A549 (cell line): ENCODE data around the gene MAFB. TPM values are rescaled to one million over a fixed set of nuclear protein-coding genes. Genes with fewer than 3 reads are reported as not detected.

Source experiments
- ATAC-seq, 2 experiments: fragments of 200-7000 bp in 1 of 2; fragments of >200 bp in 1 of 2; cut with Nextera tagmentation in 1 of 2; cut with Tn5 transposase in 1 of 2; 3 replicates each; pipeline versions ENCODE4 v1.8.0 to v1.9.1; 2018 to 2020; ENCODE audit warnings: mild to moderate bottlenecking in 1 of 2, moderate library complexity in 1 of 2
- CTCF ChIA-PET: fragments of 300-600 bp; sonication (Branson Sonifier 250); formaldehyde crosslinking; extraction: SDS; loops from one replicate; lab custom pipeline; 2021; ENCODE audit warnings: antibody characterized with exemption, inconsistent platforms; lab: Yijun Ruan, JAX
- POLR2A ChIA-PET: fragments of 350-600 bp; formaldehyde crosslinking; extraction: SDS; loops from one replicate; lab custom pipeline; 2021; ENCODE audit warnings: antibody characterized with exemption, inconsistent platforms; lab: Yijun Ruan, JAX
- DNase-seq, 2 experiments: peaks; one replicate each; pipeline versions ENCODE4 v3.0.0 to v3.0.0-alpha.2; 2011 to 2016; ENCODE audit warnings: low read depth in 1 of 2, low spot score in 1 of 2
- FAIRE-seq: peaks from 2 replicates; lab custom pipeline; 2011; peaks lifted over from hg19 to GRCh38; lab: Jason Lieb, UNC
- H3K27ac ChIP-seq, 2 experiments: fragments of >200 bp; sonication (Bioruptor Twin); formaldehyde crosslinking; 3 replicates each; pipeline ENCODE4 v1.5.1; 2016 to 2017
- H3K4me1 ChIP-seq: fragments of >200 bp; sonication (Bioruptor Twin); formaldehyde crosslinking; 3 replicates; pipeline ENCODE4 v1.6.1; 2016
- H3K4me2 ChIP-seq: fragments of >200 bp; sonication (Bioruptor Twin); formaldehyde crosslinking; 3 replicates; pipeline ENCODE4 v1.6.1; 2016
- H3K4me3 ChIP-seq: fragments of >200 bp; sonication (Bioruptor Twin); formaldehyde crosslinking; 3 replicates; pipeline ENCODE4 v1.5.1; 2016
- H3K9me3 ChIP-seq: fragments of >200 bp; sonication (Bioruptor Twin); formaldehyde crosslinking; 3 replicates; pipeline ENCODE4 v1.6.1; 2016
- CBX2 ChIP-seq: fragments of 200-600 bp; sonication (generic); IDR thresholded peaks from 2 replicates; pipeline ENCODE4 v1.6.1; 2016; ENCODE audit warnings: low read depth, mild to moderate bottlenecking, borderline replicate concordance
- ESRRA ChIP-seq: fragments of 150-350 bp; IDR thresholded peaks from 2 replicates; pipeline ENCODE4 v1.6.1; 2014; ENCODE audit warnings: mild to moderate bottlenecking, low read length, borderline replicate concordance
- FOSL2 ChIP-seq, 2 experiments: fragments of 450-650 bp in 1 of 2; fragments of >200 bp in 1 of 2; sonication (Bioruptor Twin) in 1 of 2; formaldehyde crosslinking; IDR thresholded peaks; 2 replicates each; pipeline versions ENCODE4 v1.5.0 to v1.6.1; 2016 to 2020; ENCODE audit warnings: mild to moderate bottlenecking in 1 of 2, moderate library complexity in 1 of 2
- FOXS1 ChIP-seq: fragments of 250-450 bp; sonication (Bioruptor Pico); IDR thresholded peaks from 2 replicates; pipeline ENCODE4 v1.5.0; 2020; ENCODE audit warnings: mild to moderate bottlenecking, moderate library complexity
- GATA3 ChIP-seq: IDR thresholded peaks from 2 replicates; pipeline ENCODE4 v1.6.1; 2012; ENCODE audit warnings: borderline replicate concordance
- HEYL ChIP-seq: fragments of 250-450 bp; sonication (Bioruptor Pico); IDR thresholded peaks from 2 replicates; pipeline ENCODE4 v1.8.0; 2021; ENCODE audit warnings: mild to moderate bottlenecking, moderate library complexity
- HOXB5 ChIP-seq: fragments of 250-450 bp; sonication (Bioruptor Pico); IDR thresholded peaks from 2 replicates; pipeline ENCODE4 v1.5.0; 2020; ENCODE audit warnings: mild to moderate bottlenecking, moderate library complexity
- JUN ChIP-seq, 2 experiments: fragments of >200 bp; sonication (Bioruptor Twin); formaldehyde crosslinking; IDR thresholded peaks; 2 replicates in 1 of 2; 3 replicates in 1 of 2; pipeline ENCODE4 v1.6.1; 2016 to 2017
- KDM5A ChIP-seq: fragments of 200-600 bp; sonication (generic); IDR thresholded peaks from 2 replicates; pipeline ENCODE4 v1.6.1; 2016; ENCODE audit warnings: antibody characterized with exemption, mild to moderate bottlenecking
- MAZ ChIP-seq: fragments of 150-350 bp; IDR thresholded peaks from 2 replicates; pipeline ENCODE4 v1.6.1; 2014; ENCODE audit warnings: antibody characterized with exemption, low read depth, low read length, borderline replicate concordance
- MYC ChIP-seq: IDR thresholded peaks from 2 replicates; pipeline ENCODE4 v1.6.1; 2012; ENCODE audit warnings: mild to moderate bottlenecking, inconsistent platforms, low read length, improper control_type of control experiment, borderline replicate concordance
- NFE2L2 ChIP-seq: fragments of 150-350 bp; conservative IDR thresholded peaks from 2 replicates; pipeline ENCODE4 v1.6.1; 2014; ENCODE audit warnings: low read length
- POLR2A ChIP-seq: IDR thresholded peaks from 2 replicates; pipeline ENCODE4 v1.6.1; 2012; ENCODE audit warnings: mild to moderate bottlenecking, low read length
- SMC3 ChIP-seq: fragments of >200 bp; sonication (Bioruptor Twin); formaldehyde crosslinking; IDR thresholded peaks from 3 replicates; pipeline ENCODE4 v1.6.1; 2018; ENCODE audit warnings: inconsistent platforms
- SREBF2 ChIP-seq: fragments of 450-650 bp; IDR thresholded peaks from 2 replicates; pipeline ENCODE4 v1.6.1; 2014; ENCODE audit warnings: mild to moderate bottlenecking, moderate library complexity
- ZNF302 ChIP-seq: fragments of 250-450 bp; sonication (Bioruptor Pico); IDR thresholded peaks from 2 replicates; pipeline ENCODE4 v1.9.0; 2021; ENCODE audit warnings: inconsistent platforms, mild to moderate bottlenecking, moderate library complexity
- WGBS: methylation state at CpG from one replicate; pipeline ENCODE4 v1.1.6; 2017; ENCODE audit errors: missing lambda C conversion rate; 5-methylcytosine and 5-hydroxymethylcytosine counted together
- polyA plus RNA-seq, 4 experiments: library from polyadenylated mRNA; depleted of rRNA in 3 of 4; stranded (reverse); fragments of >200 nt; fragmentation: RNase III in 1 of 4; extraction: RNeasy Plus Mini Kit Qiagen cat#74134 plus additional on column Dnase treatment in 1 of 4; gene quantifications; 2 replicates in 3 of 4; 3 replicates in 1 of 4; pipeline ENCODE4 v1.2.3, GENCODE V29; 2011 to 2017
- TF ChIP-seq, protein P1 (sequence below): fragments of 250-450 bp; sonication (Bioruptor Pico); IDR thresholded peaks from 2 replicates; pipeline ENCODE4 v1.5.0; 2020; ENCODE audit warnings: low read depth, mild to moderate bottlenecking, moderate library complexity
- TF ChIP-seq, protein P2 (sequence below): fragments of 250-450 bp; sonication (Bioruptor Pico); IDR thresholded peaks from 2 replicates; pipeline ENCODE4 v1.5.0; 2021; ENCODE audit warnings: mild to moderate bottlenecking, moderate library complexity, borderline replicate concordance
- TF ChIP-seq, protein P3 (sequence below): IDR thresholded peaks from 2 replicates; pipeline ENCODE4 v1.6.1; 2012; ENCODE audit warnings: low read depth, borderline replicate concordance
- TF ChIP-seq, protein P4 (sequence below): fragments of >200 bp; sonication (Bioruptor Twin); formaldehyde crosslinking; IDR thresholded peaks from 2 replicates; pipeline ENCODE4 v1.6.1; 2016

The MAFB gene
- polyA plus RNA-seq, 2 of the 4 experiments (the other 2 are of a cell fraction), result 0.04 TPM; not detected in 1

DNA sequence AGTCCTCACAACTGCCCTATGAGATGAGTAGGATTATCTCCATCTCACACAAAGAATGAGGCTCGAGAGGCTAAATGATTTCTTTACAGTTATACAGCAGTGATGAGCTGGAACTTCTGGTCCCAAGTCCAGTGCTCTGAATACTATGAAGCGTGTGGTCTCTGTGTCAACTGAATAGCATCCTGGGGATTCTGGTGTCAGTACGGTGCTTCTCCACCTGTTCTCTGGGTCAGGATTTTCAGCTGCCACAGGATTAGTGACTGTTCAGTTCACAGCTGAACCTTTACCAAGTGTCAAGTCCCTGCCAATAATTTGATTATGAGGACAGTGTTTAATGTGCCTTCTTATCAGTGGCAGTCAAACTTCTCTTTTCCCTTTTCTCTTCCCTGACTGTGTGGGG, 5.2 kb upstream of the MAFB start:
- CTCF ChIA-PET, result interaction anchor here (0.9 to 1.0 kb wide), 2 partner anchors 10 to 268 kb away, joined by 3 to 4 read pairs; no protein-coding TSS in a partner anchor
- H3K9me3 ChIP-seq, result no peaks in the 10 kb centered on the region
- no peak overlapping the region for H3K4me3 ChIP-seq
- TF ChIP-seq NFE2L2, result no peak
- TF ChIP-seq ESRRA, result no peak
- TF ChIP-seq HEYL (CRISPR knock-in tag), result no peak
- TF ChIP-seq HOXB5, result no peak
- TF ChIP-seq FOXS1 (CRISPR knock-in tag), result no peak
- no peak for TF ChIP-seq JUN (IDR thresholded peaks at IDR 0.05)
- no peak for TF ChIP-seq FOSL2 (IDR thresholded peaks at IDR 0.05)
- no peak for TF ChIP-seq FOSL2 (CRISPR knock-in tag; IDR thresholded peaks at IDR 0.05)
- TF ChIP-seq GATA3, result no peak
- TF ChIP-seq SREBF2, result no peak
- no peak for TF ChIP-seq CBX2
- no peak for TF ChIP-seq MYC
- TF ChIP-seq, protein P1, sequence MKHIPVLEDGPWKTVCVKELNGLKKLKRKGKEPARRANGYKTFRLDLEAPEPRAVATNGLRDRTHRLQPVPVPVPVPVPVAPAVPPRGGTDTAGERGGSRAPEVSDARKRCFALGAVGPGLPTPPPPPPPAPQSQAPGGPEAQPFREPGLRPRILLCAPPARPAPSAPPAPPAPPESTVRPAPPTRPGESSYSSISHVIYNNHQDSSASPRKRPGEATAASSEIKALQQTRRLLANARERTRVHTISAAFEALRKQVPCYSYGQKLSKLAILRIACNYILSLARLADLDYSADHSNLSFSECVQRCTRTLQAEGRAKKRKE (CRISPR knock-in tag), result no peak
- no peak for TF ChIP-seq MAZ
- no peak for TF ChIP-seq POLR2A
- no peak for TF ChIP-seq KDM5A
- TF ChIP-seq, protein P2, sequence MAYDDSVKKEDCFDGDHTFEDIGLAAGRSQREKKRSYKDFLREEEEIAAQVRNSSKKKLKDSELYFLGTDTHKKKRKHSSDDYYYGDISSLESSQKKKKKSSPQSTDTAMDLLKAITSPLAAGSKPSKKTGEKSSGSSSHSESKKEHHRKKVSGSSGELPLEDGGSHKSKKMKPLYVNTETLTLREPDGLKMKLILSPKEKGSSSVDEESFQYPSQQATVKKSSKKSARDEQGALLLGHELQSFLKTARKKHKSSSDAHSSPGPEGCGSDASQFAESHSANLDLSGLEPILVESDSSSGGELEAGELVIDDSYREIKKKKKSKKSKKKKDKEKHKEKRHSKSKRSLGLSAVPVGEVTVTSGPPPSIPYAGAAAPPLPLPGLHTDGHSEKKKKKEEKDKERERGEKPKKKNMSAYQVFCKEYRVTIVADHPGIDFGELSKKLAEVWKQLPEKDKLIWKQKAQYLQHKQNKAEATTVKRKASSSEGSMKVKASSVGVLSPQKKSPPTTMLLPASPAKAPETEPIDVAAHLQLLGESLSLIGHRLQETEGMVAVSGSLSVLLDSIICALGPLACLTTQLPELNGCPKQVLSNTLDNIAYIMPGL (CRISPR knock-in tag), result no peak
- TF ChIP-seq, protein P3, sequence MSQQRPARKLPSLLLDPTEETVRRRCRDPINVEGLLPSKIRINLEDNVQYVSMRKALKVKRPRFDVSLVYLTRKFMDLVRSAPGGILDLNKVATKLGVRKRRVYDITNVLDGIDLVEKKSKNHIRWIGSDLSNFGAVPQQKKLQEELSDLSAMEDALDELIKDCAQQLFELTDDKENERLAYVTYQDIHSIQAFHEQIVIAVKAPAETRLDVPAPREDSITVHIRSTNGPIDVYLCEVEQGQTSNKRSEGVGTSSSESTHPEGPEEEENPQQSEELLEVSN, result no peak
- no peak for TF ChIP-seq SMC3
- TF ChIP-seq, protein P4, sequence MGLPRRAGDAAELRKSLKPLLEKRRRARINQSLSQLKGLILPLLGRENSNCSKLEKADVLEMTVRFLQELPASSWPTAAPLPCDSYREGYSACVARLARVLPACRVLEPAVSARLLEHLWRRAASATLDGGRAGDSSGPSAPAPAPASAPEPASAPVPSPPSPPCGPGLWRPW, result no peak
- no peak for TF ChIP-seq ZNF302 (CRISPR knock-in tag)
- H3K4me2 ChIP-seq, result no peak overlapping the region
- 4% methylated on average over 3 of the region's 3 CpGs for WGBS
- H3K27ac ChIP-seq, result no peak overlapping the region
- no peaks in the 10 kb centered on the region for H3K4me1 ChIP-seq
- DNase-seq, result no peak
- FAIRE-seq, result no peak
- POLR2A ChIA-PET, result no interaction called here
- no peak for ATAC-seq

DNA sequence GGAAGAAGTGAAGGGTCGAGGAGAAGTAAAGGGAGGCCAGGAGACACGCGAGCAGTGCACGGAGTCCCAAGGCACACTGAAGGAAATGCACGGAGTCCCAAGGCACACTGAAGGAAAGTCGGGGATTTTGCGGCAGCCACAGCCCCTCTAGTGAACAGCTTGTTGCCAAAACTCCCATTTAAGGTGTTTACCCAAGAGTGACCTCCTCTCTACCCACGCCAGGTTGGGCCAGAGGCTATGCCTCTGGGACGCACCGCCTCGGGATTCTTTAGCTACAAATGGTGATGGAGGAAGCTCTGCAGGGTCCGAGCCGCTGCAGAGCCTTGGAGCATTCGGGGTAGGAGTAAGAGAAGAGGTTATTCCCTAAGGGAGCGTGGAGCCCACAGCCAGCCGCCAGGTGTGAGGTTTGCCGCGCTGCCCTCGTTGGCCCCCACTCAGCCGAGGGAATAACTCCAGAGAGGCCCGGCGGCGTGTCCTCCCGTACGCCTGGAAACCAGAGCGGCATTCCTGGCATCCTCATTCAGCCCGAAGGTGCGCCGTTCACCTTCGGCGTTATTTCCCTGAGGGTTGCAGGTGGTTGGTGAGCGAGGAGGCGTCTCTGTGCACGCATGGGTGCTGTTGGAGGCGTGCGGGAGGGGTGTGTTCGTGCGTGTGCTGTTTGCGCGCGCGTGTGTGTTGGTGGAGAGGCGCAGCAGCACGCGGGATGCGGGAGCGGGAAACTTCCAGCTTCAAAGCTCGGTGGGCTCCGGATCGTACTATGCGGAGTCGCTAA, 3.4 kb upstream of the MAFB start:
- ATAC-seq (no peak), DNase-seq (no peak), FAIRE-seq (no peak)
- WGBS, result 56% methylated on average over 52 of the region's 52 CpGs
- Histone ChIP-seq H3K4me3 (no peak overlapping the region), H3K9me3 (no peaks in the 10 kb centered on the region), H3K27ac (no peak overlapping the region), H3K4me2 (no peak overlapping the region), H3K4me1 (no peaks in the 10 kb centered on the region)
- TF ChIP-seq NFE2L2, result no peak
- POLR2A ChIA-PET, result no interaction called here
- CTCF ChIA-PET, result interaction anchor here (1.1 kb wide), 2 partner anchors 13 to 21 kb away, joined by 3 to 4 read pairs; no protein-coding TSS in a partner anchor
